ENCODE data around the gene CHST14.

CHST14 gene

GRCh38 chr15:40468898-40469331 lies 1.9 kb upstream of the CHST14 start:
- TF ChIP-seq CTCF (IDR thresholded peaks at IDR 0.05) = no peak

GRCh38 chr15:40469776-40470390 lies 901 bp upstream of the CHST14 start:
- TF ChIP-seq CTCF (IDR thresholded peaks at IDR 0.05) = no peak

GRCh38 chr15:40471105-40471807 lies 472 bp downstream of the CHST14 start:
- TF ChIP-seq CTCF (IDR thresholded peaks at IDR 0.05) = no peak

- no peak for TF ChIP-seq CTCF (IDR thresholded peaks at IDR 0.05)
Observed at GRCh38 chr15:40471808-40472150, 995 bp downstream of the CHST14 start.

GRCh38 chr15:40472171-40472727 lies 1.5 kb downstream of the CHST14 start:
- TF ChIP-seq CTCF (IDR thresholded peaks at IDR 0.05) = no peak

- no peak for TF ChIP-seq CTCF (IDR thresholded peaks at IDR 0.05)
Observed at GRCh38 chr15:40474581-40474980, 3.8 kb downstream of the CHST14 start.

GRCh38 chr15:40477642-40478327 lies 7.0 kb downstream of the CHST14 start:
- no peak for TF ChIP-seq CTCF (IDR thresholded peaks at IDR 0.05)
